Astrocyte (in vitro differentiated cells and primary cell): ENCODE data around the gene NT5C1B. TPM values are rescaled to one million over a fixed set of nuclear protein-coding genes. Genes with fewer than 3 reads are reported as not detected.

Experiments
- DNase-seq: peaks from one replicate; pipeline ENCODE4 v3.0.0-alpha.2; 2010; ENCODE audit warnings: low read depth
- FAIRE-seq: peaks from 2 replicates; lab custom pipeline; 2011; peaks lifted over from hg19 to GRCh38; lab: Jason Lieb, UNC
- H2AFZ ChIP-seq: 2 replicates; pipeline ENCODE4 v1.6.0; 2012; ENCODE audit warnings: low read depth, low read length, inconsistent platforms
- H3K27ac ChIP-seq: 2 replicates; pipeline ENCODE4 v1.5.1; 2011; ENCODE audit warnings: low read depth, low read length, inconsistent platforms
- H3K27me3 ChIP-seq: 2 replicates; pipeline ENCODE4 v1.6.0; 2011; ENCODE audit warnings: low read length, inconsistent platforms; ENCODE audit not compliant: insufficient read depth
- H3K36me3 ChIP-seq: 2 replicates; pipeline ENCODE4 v1.5.1; 2011; ENCODE audit warnings: low read length, inconsistent platforms; ENCODE audit not compliant: insufficient read depth
- H3K4me1 ChIP-seq: 2 replicates; pipeline ENCODE4 v1.5.1; 2011; ENCODE audit warnings: low read length, inconsistent platforms; ENCODE audit not compliant: insufficient read depth
- H3K4me2 ChIP-seq: 2 replicates; pipeline ENCODE4 v1.6.0; 2012; ENCODE audit warnings: low read length, inconsistent platforms
- H3K4me3 ChIP-seq: 2 replicates; pipeline ENCODE4 v1.5.1; 2011; ENCODE audit warnings: low read depth, mild to moderate bottlenecking, low read length, inconsistent platforms; ENCODE audit not compliant: insufficient read depth
- H3K79me2 ChIP-seq: 2 replicates; pipeline ENCODE4 v1.6.0; 2012; ENCODE audit warnings: mild to moderate bottlenecking, low read length, inconsistent platforms; ENCODE audit not compliant: insufficient read depth
- H3K9ac ChIP-seq: 2 replicates; pipeline ENCODE4 v1.6.0; 2012; ENCODE audit warnings: mild to moderate bottlenecking, low read length, inconsistent platforms
- H3K9me3 ChIP-seq: 2 replicates; pipeline ENCODE4 v1.5.1; 2012; ENCODE audit warnings: low read depth, mild to moderate bottlenecking, low read length, inconsistent platforms; ENCODE audit not compliant: insufficient read depth
- H4K20me1 ChIP-seq: 2 replicates; pipeline ENCODE4 v1.6.0; 2012; ENCODE audit warnings: low read length, inconsistent platforms; ENCODE audit not compliant: insufficient read depth
- H3K27ac Mint-ChIP-seq: one replicate; pipeline ENCODE4 v1.8.0; 2021; ENCODE audit warnings: mild to moderate bottlenecking, mixed read lengths; ENCODE audit not compliant: unreplicated experiment
- H3K27me3 Mint-ChIP-seq: one replicate; pipeline ENCODE4 v1.8.0; 2021; ENCODE audit warnings: low read depth, mixed read lengths; ENCODE audit not compliant: unreplicated experiment
- H3K36me3 Mint-ChIP-seq: one replicate; pipeline ENCODE4 v1.8.0; 2021; ENCODE audit warnings: low read depth, mixed read lengths; ENCODE audit not compliant: unreplicated experiment
- H3K4me1 Mint-ChIP-seq: one replicate; pipeline ENCODE4 v1.8.0; 2021; ENCODE audit warnings: low read depth, mixed read lengths; ENCODE audit not compliant: unreplicated experiment
- H3K4me3 Mint-ChIP-seq: one replicate; pipeline ENCODE4 v1.8.0; 2021; ENCODE audit warnings: mild to moderate bottlenecking, moderate library complexity, mixed read lengths; ENCODE audit not compliant: unreplicated experiment
- H3K9me3 Mint-ChIP-seq: one replicate; pipeline ENCODE4 v1.8.0; 2021; ENCODE audit warnings: mild to moderate bottlenecking, mixed read lengths; ENCODE audit not compliant: unreplicated experiment
- EZH2 ChIP-seq: IDR thresholded peaks from 2 replicates; pipeline ENCODE4 v1.6.1; 2012; ENCODE audit warnings: mild to moderate bottlenecking, low read length, inconsistent platforms; ENCODE audit not compliant: insufficient read depth
- total RNA-seq: library from RNA; stranded (reverse); gene quantifications from 2 replicates; pipeline ENCODE4 v1.2.1, GENCODE V29; 2021
- TF ChIP-seq, protein P1 (sequence below): IDR thresholded peaks from 2 replicates; pipeline ENCODE4 v1.5.1; 2011; ENCODE audit warnings: low read depth, mild to moderate bottlenecking, inconsistent platforms, low read length, moderate library complexity; ENCODE audit not compliant: insufficient read depth

The NT5C1B gene
- total RNA-seq, 1 donor from 2014 or later: not detected

DNA sequence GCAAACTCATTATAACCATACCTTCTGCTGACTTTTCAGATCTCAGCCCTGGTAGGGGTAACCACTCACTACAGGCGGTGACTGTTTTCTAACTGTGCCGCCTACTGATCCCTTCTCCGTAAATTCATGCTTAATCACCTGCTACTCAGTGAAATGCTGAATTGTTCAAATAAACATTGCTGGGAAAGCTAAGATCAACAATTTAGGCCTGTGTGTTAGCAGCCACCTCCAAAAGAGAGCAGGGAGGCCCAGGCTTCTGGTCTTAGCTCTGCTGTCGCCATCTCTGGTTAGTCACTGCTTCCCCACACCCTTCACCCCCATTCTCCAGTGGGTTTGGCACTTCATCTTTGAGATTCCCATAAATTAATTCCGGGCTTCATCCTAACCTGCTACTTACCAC, 21.8 kb upstream of the NT5C1B start:
- no peaks in the 10 kb centered on the region for H3K4me1 Mint-ChIP-seq
- no peak overlapping the region for H3K9ac ChIP-seq
- H3K4me2 ChIP-seq: no peak overlapping the region
- no peak overlapping the region for H3K27ac Mint-ChIP-seq
- H4K20me1 ChIP-seq: no peaks in the 10 kb centered on the region
- H3K4me3 Mint-ChIP-seq: no peak overlapping the region
- H3K9me3 ChIP-seq: no peaks in the 10 kb centered on the region
- no peaks in the 10 kb centered on the region for H3K79me2 ChIP-seq
- TF ChIP-seq, protein P1, sequence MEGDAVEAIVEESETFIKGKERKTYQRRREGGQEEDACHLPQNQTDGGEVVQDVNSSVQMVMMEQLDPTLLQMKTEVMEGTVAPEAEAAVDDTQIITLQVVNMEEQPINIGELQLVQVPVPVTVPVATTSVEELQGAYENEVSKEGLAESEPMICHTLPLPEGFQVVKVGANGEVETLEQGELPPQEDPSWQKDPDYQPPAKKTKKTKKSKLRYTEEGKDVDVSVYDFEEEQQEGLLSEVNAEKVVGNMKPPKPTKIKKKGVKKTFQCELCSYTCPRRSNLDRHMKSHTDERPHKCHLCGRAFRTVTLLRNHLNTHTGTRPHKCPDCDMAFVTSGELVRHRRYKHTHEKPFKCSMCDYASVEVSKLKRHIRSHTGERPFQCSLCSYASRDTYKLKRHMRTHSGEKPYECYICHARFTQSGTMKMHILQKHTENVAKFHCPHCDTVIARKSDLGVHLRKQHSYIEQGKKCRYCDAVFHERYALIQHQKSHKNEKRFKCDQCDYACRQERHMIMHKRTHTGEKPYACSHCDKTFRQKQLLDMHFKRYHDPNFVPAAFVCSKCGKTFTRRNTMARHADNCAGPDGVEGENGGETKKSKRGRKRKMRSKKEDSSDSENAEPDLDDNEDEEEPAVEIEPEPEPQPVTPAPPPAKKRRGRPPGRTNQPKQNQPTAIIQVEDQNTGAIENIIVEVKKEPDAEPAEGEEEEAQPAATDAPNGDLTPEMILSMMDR: no peak
- TF ChIP-seq EZH2: no peak
- no peak overlapping the region for H3K27ac ChIP-seq
- no peak overlapping the region for H2AFZ ChIP-seq
- H3K9me3 Mint-ChIP-seq: no peaks in the 10 kb centered on the region
- no peaks in the 10 kb centered on the region for H3K27me3 ChIP-seq
- no peak overlapping the region for H3K4me3 ChIP-seq
- no peaks in the 10 kb centered on the region for H3K36me3 Mint-ChIP-seq
- H3K4me1 ChIP-seq: no peaks in the 10 kb centered on the region
- H3K27me3 Mint-ChIP-seq: no peaks in the 10 kb centered on the region
- H3K36me3 ChIP-seq: no peaks in the 10 kb centered on the region
- no peak for FAIRE-seq
- DNase-seq: peak; percentile 47

DNA sequence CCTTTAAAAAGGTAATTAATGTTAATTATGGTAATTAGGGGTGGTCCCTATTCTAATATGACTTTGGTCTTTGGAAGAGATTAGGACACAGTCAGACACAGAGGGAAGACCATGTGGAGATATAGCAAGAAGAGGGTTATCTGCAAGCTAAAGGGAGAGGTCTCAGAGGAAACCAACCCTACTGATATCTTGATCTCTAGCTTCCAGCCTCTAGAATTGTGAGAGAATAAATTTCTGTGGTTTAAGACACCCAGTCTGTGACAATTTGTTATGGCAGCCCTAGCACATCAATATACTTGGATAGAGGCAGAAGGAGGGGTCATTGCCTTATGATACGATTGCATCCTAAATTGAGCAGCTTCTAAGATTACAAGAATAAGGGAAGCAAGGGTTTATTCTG, 21.3 kb upstream of the NT5C1B start:
- Histone ChIP-seq H3K79me2 (no peaks in the 10 kb centered on the region), H3K27ac (no peak overlapping the region), H3K27me3 (no peaks in the 10 kb centered on the region), H3K4me3 (no peak overlapping the region), H3K36me3 (no peaks in the 10 kb centered on the region), H3K9me3 (no peaks in the 10 kb centered on the region), H4K20me1 (no peaks in the 10 kb centered on the region), H3K4me1 (no peaks in the 10 kb centered on the region), H3K9ac (no peak overlapping the region), H3K4me2 (no peak overlapping the region), H2AFZ (no peak overlapping the region)
- Mint-ChIP-seq H3K27me3 (no peaks in the 10 kb centered on the region), H3K36me3 (no peaks in the 10 kb centered on the region), H3K9me3 (no peaks in the 10 kb centered on the region), H3K4me3 (no peak overlapping the region), H3K4me1 (no peaks in the 10 kb centered on the region), H3K27ac (no peak overlapping the region)
- FAIRE-seq (no peak), DNase-seq (no peak)
- TF ChIP-seq, protein P1: no peak
- TF ChIP-seq EZH2: no peak

DNA sequence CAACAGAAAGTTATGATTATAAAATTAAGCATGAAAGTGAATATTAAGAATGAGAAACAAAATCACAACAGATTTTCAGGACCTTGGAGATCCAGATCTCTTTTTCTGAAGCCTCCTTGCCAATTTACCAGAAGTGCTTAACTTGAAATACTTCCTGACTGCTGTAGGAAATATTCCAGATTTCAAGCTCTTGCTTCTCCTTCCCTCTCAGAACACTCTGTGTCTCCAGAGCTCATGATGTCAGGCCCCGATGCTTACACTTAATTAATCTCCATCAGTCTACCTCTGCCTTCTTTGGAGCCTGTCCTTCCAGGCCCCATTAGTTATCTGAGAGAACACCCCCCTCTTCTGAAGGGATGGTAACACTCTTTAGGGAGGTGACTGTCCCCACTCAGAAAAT, 20.7 kb upstream of the NT5C1B start:
- Mint-ChIP-seq H3K4me1 (no peaks in the 10 kb centered on the region), H3K9me3 (no peaks in the 10 kb centered on the region)

More for the DNA sequence above, 20.7 kb upstream of the NT5C1B start:
- no peak for TF ChIP-seq EZH2
- TF ChIP-seq, protein P1: no peak
- H3K27ac ChIP-seq: no peak overlapping the region
- H2AFZ ChIP-seq: no peak overlapping the region
- H3K27ac Mint-ChIP-seq: no peak overlapping the region
- H4K20me1 ChIP-seq: no peaks in the 10 kb centered on the region
- DNase-seq (no peak), FAIRE-seq (no peak)
- H3K79me2 ChIP-seq: no peaks in the 10 kb centered on the region
- no peaks in the 10 kb centered on the region for H3K27me3 ChIP-seq
- H3K9me3 ChIP-seq: no peaks in the 10 kb centered on the region
- no peak overlapping the region for H3K9ac ChIP-seq
- H3K27me3 Mint-ChIP-seq: no peaks in the 10 kb centered on the region
- no peak overlapping the region for H3K4me3 ChIP-seq
- no peaks in the 10 kb centered on the region for H3K36me3 ChIP-seq
- no peaks in the 10 kb centered on the region for H3K4me1 ChIP-seq
- H3K4me2 ChIP-seq: no peak overlapping the region
- no peak overlapping the region for H3K4me3 Mint-ChIP-seq
- no peaks in the 10 kb centered on the region for H3K36me3 Mint-ChIP-seq
